ENCODE measurements around the gene DMXL2. TPM values are rescaled to one million over a fixed set of nuclear protein-coding genes. Genes with fewer than 3 reads are reported as not detected.
"Not testable (repeated sequence)": the region's sequence is repeated elsewhere in the genome, so short reads cannot be mapped to it uniquely, and the experiment has no call there.

Gene DMXL2
- total RNA-seq, 2 experiments from 2014 or later, result 4.2 to 4.8 TPM

GRCh38 chr15:51450001-51450400 is 172.6 kb downstream of the DMXL2 start:
- intact Hi-C loops (cut with micrococcal nuclease), result no loop called here
- no peak for DNase-seq
- CTCF ChIA-PET, result interaction anchor here (0.9 kb wide), 1 partner anchor 72 kb away, joined by 3 read pairs; no protein-coding TSS in a partner anchor
- POLR2A ChIA-PET, result no interaction called here
- Mint-ChIP-seq H3K9me3 (no peaks in the 10 kb centered on the region), H3K4me3 (no peak overlapping the region), H3K27ac (no peak overlapping the region), H3K27me3 (no peaks in the 10 kb centered on the region), H3K36me3 (ENCODE audit: low read depth) (peaks cover 2% of the 10 kb centered on the region), H3K4me1 (ENCODE audit: low read depth) (peaks cover 5% of the 10 kb centered on the region)
- ATAC-seq, result no peak
- TF ChIP-seq CTCF (IDR thresholded peaks at IDR 0.05), result no peak

GRCh38 chr15:51448622-51449399 is 173.8 kb downstream of the DMXL2 start:
- ChIA-PET POLR2A (no interaction called here), CTCF (no interaction called here)
- H3K27me3 Mint-ChIP-seq, result no peaks in the 10 kb centered on the region

DNA sequence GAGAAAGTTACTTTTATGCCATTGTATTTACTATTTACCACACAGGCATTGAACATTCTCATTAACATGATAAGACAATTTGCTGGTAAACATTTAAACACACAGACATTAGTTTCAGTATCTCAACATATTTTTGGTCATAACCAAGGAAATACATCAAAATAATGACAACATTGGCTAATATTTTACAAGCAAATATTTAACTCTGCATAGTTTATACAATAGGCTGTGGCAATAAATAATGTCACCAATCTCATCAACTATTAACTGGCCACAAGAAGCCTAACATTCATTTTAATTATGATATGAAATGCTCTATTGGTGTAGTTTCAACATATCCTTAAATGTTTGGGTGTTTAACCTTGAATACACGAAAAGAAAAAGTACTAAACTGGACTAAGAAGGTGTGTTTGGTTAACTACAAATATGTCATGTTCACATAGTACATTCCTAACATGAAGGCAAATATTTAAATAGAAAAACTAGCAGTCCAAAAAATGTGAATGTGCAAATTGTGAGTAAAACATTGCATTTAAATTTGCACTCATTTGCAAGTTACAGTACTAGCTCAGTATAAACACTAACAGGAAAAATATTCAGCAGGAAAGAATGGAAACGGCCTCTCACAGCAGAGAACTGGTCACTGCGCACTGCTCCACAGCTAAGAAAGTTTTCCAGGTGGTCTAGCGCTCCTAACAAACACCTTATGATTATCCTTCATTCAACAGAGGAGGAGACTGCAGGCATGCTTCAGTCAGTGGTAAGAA is 174.5 kb downstream of the DMXL2 start:
- Mint-ChIP-seq H3K9me3 (no peaks in the 10 kb centered on the region), H3K4me3 (no peak overlapping the region), H3K27ac (no peak overlapping the region), H3K36me3 (ENCODE audit: low read depth) (peaks cover 2% of the 10 kb centered on the region), H3K4me1 (ENCODE audit: low read depth) (peaks cover 5% of the 10 kb centered on the region), H3K27me3 (no peaks in the 10 kb centered on the region)
- intact Hi-C loops (cut with micrococcal nuclease), result no loop called here
- DNase-seq (no peak), ATAC-seq (no peak)
- ChIA-PET CTCF (no interaction called here), POLR2A (no interaction called here)
- TF ChIP-seq CTCF (IDR thresholded peaks at IDR 0.05), result no peak

More at GRCh38 chr15:51448622-51449399, 173.8 kb downstream of the DMXL2 start:
- peaks cover 2% of the 10 kb centered on the region for H3K36me3 Mint-ChIP-seq (ENCODE audit: low read depth)
- intact Hi-C loops (cut with micrococcal nuclease), result no loop called here
- ATAC-seq (no peak), DNase-seq (no peak)
- H3K27ac Mint-ChIP-seq, result no peak overlapping the region
- no peak for TF ChIP-seq CTCF (IDR thresholded peaks at IDR 0.05)
- H3K4me1 Mint-ChIP-seq (ENCODE audit: low read depth), result peaks cover 5% of the 10 kb centered on the region
- no peak overlapping the region for H3K4me3 Mint-ChIP-seq
- H3K9me3 Mint-ChIP-seq, result no peaks in the 10 kb centered on the region

DNA sequence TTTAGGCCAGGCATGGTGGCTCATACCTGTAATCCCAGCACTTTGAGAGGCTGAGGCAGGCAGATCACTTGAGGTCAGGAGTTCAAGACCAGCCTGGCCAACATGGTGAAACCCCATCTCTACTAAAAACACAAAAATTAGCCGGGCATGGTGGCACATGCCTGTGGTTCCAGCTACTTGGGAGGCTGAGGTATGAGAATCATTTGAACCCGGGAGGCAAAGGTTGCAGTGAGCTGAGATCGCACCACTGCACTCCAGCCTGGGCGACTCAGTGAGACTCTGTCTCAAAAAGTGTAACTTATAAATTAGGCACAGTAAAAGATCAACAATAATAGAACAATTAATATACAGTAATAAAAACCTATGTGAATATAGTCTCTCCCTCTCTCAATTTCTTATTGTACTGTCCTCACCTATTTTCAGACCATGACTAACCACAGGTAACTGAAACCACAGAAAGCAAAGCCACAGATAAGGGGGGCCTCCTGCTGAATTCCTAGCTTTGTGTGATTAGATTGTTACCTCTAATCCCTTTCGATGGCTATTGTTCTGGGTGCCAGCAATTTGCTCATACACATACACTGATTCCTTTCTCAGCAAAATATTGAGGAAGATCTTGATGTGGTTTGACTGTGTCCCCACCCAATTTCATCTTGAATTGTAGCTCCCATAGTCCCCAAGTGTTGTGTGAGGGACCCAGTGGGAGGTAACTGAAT is 176.4 kb downstream of the DMXL2 start:
- H3K4me3 Mint-ChIP-seq; ATAC-seq; H3K27ac Mint-ChIP-seq; H3K36me3 Mint-ChIP-seq (ENCODE audit: low read depth); H3K4me1 Mint-ChIP-seq (ENCODE audit: low read depth); POLR2A ChIA-PET; intact Hi-C loops (cut with micrococcal nuclease); DNase-seq; CTCF ChIA-PET; H3K27me3 Mint-ChIP-seq; H3K9me3 Mint-ChIP-seq: not testable (repeated sequence)

DNA sequence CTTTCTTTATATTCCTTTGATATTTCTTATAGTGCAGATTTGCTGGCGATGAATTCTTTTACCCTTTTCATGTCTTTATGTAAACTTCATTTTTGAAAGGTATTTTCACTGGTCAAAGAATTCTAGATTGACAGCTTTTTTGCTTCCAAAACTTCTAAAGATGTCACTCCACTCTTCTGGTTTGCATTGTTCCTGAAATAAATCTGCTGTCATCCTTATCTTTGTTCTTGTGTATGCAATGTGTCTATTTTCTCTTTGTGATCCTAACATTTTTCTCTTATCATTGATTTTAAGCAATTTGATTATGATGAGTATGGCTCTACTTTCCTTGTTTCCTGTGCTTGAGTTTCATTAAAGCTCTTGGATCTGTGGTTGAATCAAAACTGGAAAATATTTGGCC is 177.8 kb downstream of the DMXL2 start:
- DNase-seq, result no peak
- ChIA-PET CTCF (no interaction called here), POLR2A (no interaction called here)
- Mint-ChIP-seq H3K4me3 (no peak overlapping the region), H3K4me1 (ENCODE audit: low read depth) (peaks cover 5% of the 10 kb centered on the region), H3K27me3 (no peaks in the 10 kb centered on the region), H3K27ac (no peak overlapping the region), H3K9me3 (no peaks in the 10 kb centered on the region), H3K36me3 (ENCODE audit: low read depth) (peaks cover 2% of the 10 kb centered on the region)
- no peak for TF ChIP-seq CTCF (IDR thresholded peaks at IDR 0.05)
- intact Hi-C loops (cut with micrococcal nuclease), result no loop called here
- ATAC-seq, result no peak

All from activated CD8-positive, alpha-beta T cell treated with anti-CD3 and anti-CD28 coated beads for 36 hours (primary cell).